SK-N-SH (cell line): ENCODE measurements around the gene GSS.

ENCODE experiments used
- JUND ChIP-seq: IDR thresholded peaks from 2 replicates; pipeline ENCODE4 v1.4.0; 2012
- TF ChIP-seq, protein P1 (sequence below): fragments of 200-600 bp; sonication (generic); IDR thresholded peaks from 2 replicates; pipeline ENCODE4 v1.6.1; 2017; ENCODE audit warnings: antibody characterized with exemption, mild to moderate bottlenecking, moderate library complexity

DNA sequence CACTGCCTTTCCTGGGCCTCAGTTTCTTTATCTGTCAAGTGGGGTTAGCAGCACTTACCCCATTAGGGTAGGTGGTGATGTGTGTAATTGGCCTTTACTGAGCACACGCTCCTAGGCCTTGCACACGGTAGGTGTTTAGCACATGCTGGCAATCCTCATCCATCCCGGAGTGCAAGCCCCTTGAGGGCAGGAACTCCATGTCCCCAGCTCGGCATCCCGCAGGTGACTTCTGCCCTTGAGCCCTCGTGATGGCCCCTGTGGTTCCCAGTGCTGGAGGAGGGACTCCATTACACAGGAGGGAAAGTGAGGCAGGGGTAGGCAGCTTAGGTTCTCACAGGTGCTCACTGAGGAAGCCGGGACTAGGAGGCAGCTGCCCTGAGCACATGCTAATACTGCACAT lies 40.1 kb upstream of the GSS start:
- no peak for TF ChIP-seq JUND
- TF ChIP-seq, protein P1, sequence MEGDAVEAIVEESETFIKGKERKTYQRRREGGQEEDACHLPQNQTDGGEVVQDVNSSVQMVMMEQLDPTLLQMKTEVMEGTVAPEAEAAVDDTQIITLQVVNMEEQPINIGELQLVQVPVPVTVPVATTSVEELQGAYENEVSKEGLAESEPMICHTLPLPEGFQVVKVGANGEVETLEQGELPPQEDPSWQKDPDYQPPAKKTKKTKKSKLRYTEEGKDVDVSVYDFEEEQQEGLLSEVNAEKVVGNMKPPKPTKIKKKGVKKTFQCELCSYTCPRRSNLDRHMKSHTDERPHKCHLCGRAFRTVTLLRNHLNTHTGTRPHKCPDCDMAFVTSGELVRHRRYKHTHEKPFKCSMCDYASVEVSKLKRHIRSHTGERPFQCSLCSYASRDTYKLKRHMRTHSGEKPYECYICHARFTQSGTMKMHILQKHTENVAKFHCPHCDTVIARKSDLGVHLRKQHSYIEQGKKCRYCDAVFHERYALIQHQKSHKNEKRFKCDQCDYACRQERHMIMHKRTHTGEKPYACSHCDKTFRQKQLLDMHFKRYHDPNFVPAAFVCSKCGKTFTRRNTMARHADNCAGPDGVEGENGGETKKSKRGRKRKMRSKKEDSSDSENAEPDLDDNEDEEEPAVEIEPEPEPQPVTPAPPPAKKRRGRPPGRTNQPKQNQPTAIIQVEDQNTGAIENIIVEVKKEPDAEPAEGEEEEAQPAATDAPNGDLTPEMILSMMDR = no peak
